B cell (primary cell): Measurements from ENCODE around the gene AMER3. TPM values are rescaled to one million over a fixed set of nuclear protein-coding genes. Genes with fewer than 3 reads are reported as not detected.
"Not testable (repeated sequence)": the region's sequence is repeated elsewhere in the genome, so short reads cannot be mapped to it uniquely, and the experiment has no call there.

Experiments
- ATAC-seq: fragments of 200-7000 bp; cut with Tn5 transposase; one replicate; pipeline ENCODE4 v1.10.0; 2021; ENCODE audit warnings: low read depth, mild to moderate bottlenecking, moderate number of reproducible peaks, moderate library complexity
- CTCF ChIA-PET: fragments of 350-600 bp; sonication (Branson Sonifier 250); formaldehyde crosslinking; loops from one replicate; lab custom pipeline; 2021; ENCODE audit warnings: antibody characterized with exemption, inconsistent platforms; lab: Charles Lee
- POLR2A ChIA-PET: fragments of 350-600 bp; sonication (Branson Sonifier 250); formaldehyde crosslinking; loops from one replicate; lab custom pipeline; 2021; ENCODE audit warnings: antibody characterized with exemption; lab: Charles Lee
- DNase-seq: peaks from one replicate; pipeline ENCODE4 v3.0.0; 2013
- H2AFZ ChIP-seq: 2 replicates; pipeline ENCODE4 v1.6.1; 2012; ENCODE audit warnings: mild to moderate bottlenecking, low read depth, low read length; ENCODE audit not compliant: insufficient read depth, poor library complexity, severe bottlenecking
- H3K27ac ChIP-seq, 2 donors: 1 replicate in 1 of 2; 2 replicates in 1 of 2; pipeline ENCODE4 v1.5.1; 2012 to 2013; ENCODE audit warnings: low read length in 2 of 2, mild to moderate bottlenecking in 2 of 2, moderate library complexity in 1 of 2
- H3K27me3 ChIP-seq, 4 experiments: fragments of 200-600 bp in 1 of 4; sonication (generic) in 1 of 4; replicated peaks in 1 of 4; 1 replicate in 2 of 4; 2 replicates in 2 of 4; pipeline versions ENCODE4 v1.6.1 to v1.7.0; 2013 to 2016; ENCODE audit warnings: low read length in 3 of 4, mild to moderate bottlenecking in 2 of 4, mixed read lengths in 1 of 4, moderate library complexity in 1 of 4; ENCODE audit not compliant: insufficient read depth in 4 of 4, control insufficient read depth in 3 of 4; ENCODE audit errors: control extremely low read depth in 1 of 4
- H3K36me3 ChIP-seq, 2 experiments: replicated peaks in 1 of 2; 1 replicate in 1 of 2; 2 replicates in 1 of 2; pipeline versions ENCODE4 v1.6.1 to v1.7.1; 2013; ENCODE audit warnings: low read length in 1 of 2; ENCODE audit not compliant: insufficient read depth in 2 of 2, control insufficient read depth in 1 of 2; ENCODE audit errors: control extremely low read depth in 1 of 2, extremely low read depth in 1 of 2
- H3K4me1 ChIP-seq, 2 donors: fragments of 200-600 bp in 1 of 2; sonication (generic) in 1 of 2; 1 replicate in 1 of 2; 2 replicates in 1 of 2; pipeline versions ENCODE4 v1.5.1 to v1.6.1; 2013 to 2017; ENCODE audit warnings: low read length in 2 of 2; ENCODE audit not compliant: control insufficient read depth in 2 of 2, insufficient read depth in 2 of 2
- H3K4me2 ChIP-seq: replicated peaks from 2 replicates; pipeline ENCODE3; 2012; ENCODE audit warnings: mild to moderate bottlenecking, low read depth, low read length; ENCODE audit not compliant: poor library complexity, severe bottlenecking
- H3K4me3 ChIP-seq, 5 experiments: fragments of 200-600 bp in 1 of 5; sonication (generic) in 1 of 5; 1 replicate in 3 of 5; 2 replicates in 2 of 5; pipeline versions ENCODE4 v1.5.1 to v1.7.0; 2011 to 2016; ENCODE audit warnings: low read length in 4 of 5, mild to moderate bottlenecking in 4 of 5, low read depth in 2 of 5, control low read depth in 1 of 5, moderate library complexity in 1 of 5; ENCODE audit not compliant: insufficient read depth in 1 of 5; ENCODE audit errors: control extremely low read depth in 1 of 5, extremely low read depth in 1 of 5
- H3K79me2 ChIP-seq: fragments of 200-600 bp; sonication (generic); one replicate; pipeline ENCODE4 v1.6.0; 2016; ENCODE audit warnings: low read length; ENCODE audit not compliant: control insufficient read depth, insufficient read depth
- H3K9ac ChIP-seq: fragments of 200-600 bp; sonication (generic); 2 replicates; pipeline ENCODE4 v1.6.1; 2017; ENCODE audit warnings: mild to moderate bottlenecking, low read length, moderate library complexity
- H3K9me3 ChIP-seq, 3 donors: one replicate each; pipeline versions ENCODE4 v1.6.1 to v1.7.1; 2013; ENCODE audit warnings: low read length in 2 of 3; ENCODE audit not compliant: control insufficient read depth in 2 of 3, insufficient read depth in 1 of 3; ENCODE audit errors: control extremely low read depth in 1 of 3
- H4K20me1 ChIP-seq: 2 replicates; pipeline ENCODE4 v1.6.0; 2012; ENCODE audit warnings: mild to moderate bottlenecking, low read length; ENCODE audit not compliant: insufficient read depth, control insufficient read depth, poor library complexity, severe bottlenecking
- H3K27ac Mint-ChIP-seq: one replicate; pipeline ENCODE4 v1.8.0; 2021; ENCODE audit warnings: mixed read lengths
- H3K27me3 Mint-ChIP-seq: one replicate; pipeline ENCODE4 v1.8.0; 2021; ENCODE audit warnings: mixed read lengths
- H3K4me1 Mint-ChIP-seq: one replicate; pipeline ENCODE4 v1.8.0; 2021; ENCODE audit warnings: mixed read lengths
- H3K4me3 Mint-ChIP-seq: one replicate; pipeline ENCODE4 v1.8.0; 2021; ENCODE audit warnings: mixed read lengths
- H3K9me3 Mint-ChIP-seq: one replicate; pipeline ENCODE4 v1.8.0; 2022; ENCODE audit warnings: mixed read lengths; ENCODE audit not compliant: insufficient read depth
- CTCF ChIP-seq: fragments of 200-600 bp; IDR thresholded peaks from one replicate; pipeline ENCODE4 v1.8.0; 2022; ENCODE audit warnings: antibody characterized with exemption, mild to moderate bottlenecking
- EZH2 ChIP-seq: IDR thresholded peaks from 2 replicates; pipeline ENCODE4 v1.6.1; 2012; ENCODE audit warnings: borderline replicate concordance, low read depth, mild to moderate bottlenecking, moderate library complexity, low read length; ENCODE audit not compliant: insufficient read depth, poor library complexity, severe bottlenecking
- WGBS: methylation state at CpG from one replicate; pipeline ENCODE4 v1.1.5; 2013; ENCODE audit warnings: missing lambda C conversion rate; ENCODE audit not compliant: insufficient coverage; 5-methylcytosine and 5-hydroxymethylcytosine counted together
- intact Hi-C: fragments of 100-400 bp; cut with micrococcal nuclease; formaldehyde crosslinking; loops from one replicate; pipeline ENCODE4 v1.10.0; 2022
- polyA plus RNA-seq: library from polyadenylated mRNA; depleted of rRNA; stranded (reverse); fragments of >200 nt; gene quantifications from 2 replicates; pipeline ENCODE4 v1.2.3, GENCODE V29; 2012
- total RNA-seq, 2 donors: library from RNA; stranded (reverse); fragments of 120-200 nt in 1 of 2; gene quantifications; 1 replicate in 1 of 2; 2 replicates in 1 of 2; pipeline versions ENCODE4 v1.2.3 to v1.2.4, GENCODE V29; 2013 to 2022

Gene AMER3
- total and polyA plus RNA-seq, 2 donors (not counting 1 experiment from before 2014, with no cell fraction given), result not detected

- ChIA-PET POLR2A (no interaction called here), CTCF (no interaction called here)
- DNase-seq (peak; percentile 5), ATAC-seq (no peak)
- no peak overlapping the region for H3K27ac ChIP-seq
- Mint-ChIP-seq H3K4me3 (peak overlapping the region; percentile 55), H3K9me3 (no peaks in the 10 kb centered on the region), H3K27me3 (peaks cover 5% of the 10 kb centered on the region), H3K27ac (peak overlapping the region; percentile 37), H3K4me1 (peaks cover 19% of the 10 kb centered on the region)
- 94% methylated on average over 17 of the region's 17 CpGs for WGBS
- peaks cover 0 to 29% (median 0%) of the 10 kb centered on the region in 3 donors for H3K9me3 ChIP-seq
- H3K4me2 ChIP-seq, result no peak overlapping the region
- peaks cover 20 to 24% of the 10 kb centered on the region in 2 donors for H3K4me1 ChIP-seq
- H3K9ac ChIP-seq, result no peak overlapping the region
- no peaks in the 10 kb centered on the region for H3K36me3 ChIP-seq
- no peak overlapping the region for H3K4me3 ChIP-seq
- peaks cover 0 to 27% (median 8%) of the 10 kb centered on the region in 4 experiments for H3K27me3 ChIP-seq
- H2AFZ ChIP-seq, result no peak overlapping the region
- TF ChIP-seq EZH2, result no peak
- TF ChIP-seq CTCF, result no peak
- intact Hi-C loops, result no loop called here
- H3K79me2 ChIP-seq, result no peaks in the 10 kb centered on the region
- H4K20me1 ChIP-seq, result no peaks in the 10 kb centered on the region
Observed at GRCh38 chr2:130729322-130730299, 25.7 kb upstream of the AMER3 start.

- H3K36me3 ChIP-seq, CTCF ChIA-PET, H3K27me3 Mint-ChIP-seq, H3K9ac ChIP-seq, H2AFZ ChIP-seq, H3K9me3 Mint-ChIP-seq, H3K4me3 ChIP-seq, H3K27ac Mint-ChIP-seq, intact Hi-C loops, ATAC-seq, H3K4me1 Mint-ChIP-seq, POLR2A ChIA-PET, H3K4me2 ChIP-seq, H3K27ac ChIP-seq, H3K27me3 ChIP-seq, H4K20me1 ChIP-seq, DNase-seq, H3K79me2 ChIP-seq, H3K4me3 Mint-ChIP-seq: not testable (repeated sequence)
- Histone ChIP-seq H3K4me1 (peaks cover 8 to 13% of the 10 kb centered on the region in 2 donors), H3K9me3 (peaks cover 0 to 32% (median 5%) of the 10 kb centered on the region in 3 donors)
- WGBS, result 100% methylated on average over 5 of the region's 11 CpGs
Observed at GRCh38 chr2:130732257-130732656, 23.1 kb upstream of the AMER3 start.
